Bronchial epithelial cell (primary cell): Measurements from ENCODE around the gene TMEM87A. TPM values are rescaled to one million over a fixed set of nuclear protein-coding genes. Genes with fewer than 3 reads are reported as not detected.
A peak's percentile ranks its signal among the peaks of the same experiment; 100 is the strongest.

Experiments
- DNase-seq: peaks from one replicate; pipeline ENCODE4 v3.0.0-alpha.2; 2010; ENCODE audit warnings: low read depth
- FAIRE-seq: peaks from 2 replicates; lab custom pipeline; 2011; peaks lifted over from hg19 to GRCh38; lab: Jason Lieb, UNC
- H3K27me3 ChIP-seq: 2 replicates; pipeline ENCODE4 v1.5.1; 2011; ENCODE audit warnings: low read length; ENCODE audit not compliant: control insufficient read depth, insufficient read depth
- H3K36me3 ChIP-seq: 2 replicates; pipeline ENCODE4 v1.5.1; 2011; ENCODE audit warnings: low read length; ENCODE audit not compliant: control insufficient read depth, insufficient read depth
- H3K4me3 ChIP-seq: 2 replicates; pipeline ENCODE4 v1.5.1; 2011; ENCODE audit warnings: mild to moderate bottlenecking, low read depth, low read length, control low read depth
- CTCF ChIP-seq: IDR thresholded peaks from 2 replicates; pipeline ENCODE4 v1.5.1; 2011; ENCODE audit warnings: mild to moderate bottlenecking, moderate library complexity, low read length, control low read depth, inconsistent platforms; ENCODE audit not compliant: insufficient read depth, severe bottlenecking
- total RNA-seq: library from RNA; depleted of rRNA; stranded (reverse); fragments of >200 nt; gene quantifications from 2 replicates; pipeline ENCODE4 v1.2.1, GENCODE V29; 2014

TMEM87A gene
- total RNA-seq, 1 donor from 2014 or later, result 156 TPM

- no peak for TF ChIP-seq CTCF
- H3K4me3 ChIP-seq, result no peak overlapping the region
- H3K36me3 ChIP-seq, result peaks cover 6% of the 10 kb centered on the region
- no peak for DNase-seq
- no peak for FAIRE-seq
- no peaks in the 10 kb centered on the region for H3K27me3 ChIP-seq
Observed at GRCh38 chr15:42276762-42277161, 3.5 kb upstream of the TMEM87A start.

DNA sequence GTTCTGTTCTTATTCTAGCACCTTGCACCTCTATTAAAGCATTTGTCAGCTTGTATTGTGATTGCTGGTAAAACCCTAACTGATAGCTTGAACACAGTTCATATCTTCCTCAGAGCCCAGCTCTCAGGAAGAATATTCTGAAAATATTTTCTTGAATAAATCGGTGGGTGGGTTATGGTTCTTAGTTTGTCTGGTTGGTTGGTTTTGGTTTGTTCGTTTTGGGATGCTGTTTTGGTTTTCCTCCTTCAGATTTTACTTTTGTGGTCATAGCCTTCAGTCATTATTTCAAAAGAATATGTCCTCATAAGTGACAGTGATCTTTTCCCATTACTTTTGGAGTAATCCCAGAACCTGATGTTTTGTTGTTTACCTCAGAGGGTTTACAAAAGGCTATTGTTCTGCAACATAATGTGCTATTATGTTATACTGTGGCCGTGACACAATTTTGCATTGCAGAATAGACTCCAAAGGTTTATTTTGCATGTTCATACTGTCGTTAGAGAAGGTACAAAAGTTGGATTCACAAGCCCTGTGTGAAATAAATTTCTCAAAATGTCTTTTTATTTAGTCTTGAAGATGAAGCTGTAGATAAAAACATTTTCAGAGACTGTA is 2.7 kb upstream of the TMEM87A start:
- Histone ChIP-seq H3K27me3 (no peaks in the 10 kb centered on the region), H3K36me3 (peaks cover 3% of the 10 kb centered on the region), H3K4me3 (peak overlapping the region; percentile 48)
- FAIRE-seq (no peak), DNase-seq (no peak)
- no peak for TF ChIP-seq CTCF

GRCh38 chr15:42274702-42274989 is 1.4 kb upstream of the TMEM87A start:
- DNase-seq, result no peak
- Histone ChIP-seq H3K36me3 (peaks cover 1% of the 10 kb centered on the region), H3K4me3 (peak overlapping the region; percentile 48), H3K27me3 (no peaks in the 10 kb centered on the region)
- no peak for TF ChIP-seq CTCF
- no peak for FAIRE-seq

DNA sequence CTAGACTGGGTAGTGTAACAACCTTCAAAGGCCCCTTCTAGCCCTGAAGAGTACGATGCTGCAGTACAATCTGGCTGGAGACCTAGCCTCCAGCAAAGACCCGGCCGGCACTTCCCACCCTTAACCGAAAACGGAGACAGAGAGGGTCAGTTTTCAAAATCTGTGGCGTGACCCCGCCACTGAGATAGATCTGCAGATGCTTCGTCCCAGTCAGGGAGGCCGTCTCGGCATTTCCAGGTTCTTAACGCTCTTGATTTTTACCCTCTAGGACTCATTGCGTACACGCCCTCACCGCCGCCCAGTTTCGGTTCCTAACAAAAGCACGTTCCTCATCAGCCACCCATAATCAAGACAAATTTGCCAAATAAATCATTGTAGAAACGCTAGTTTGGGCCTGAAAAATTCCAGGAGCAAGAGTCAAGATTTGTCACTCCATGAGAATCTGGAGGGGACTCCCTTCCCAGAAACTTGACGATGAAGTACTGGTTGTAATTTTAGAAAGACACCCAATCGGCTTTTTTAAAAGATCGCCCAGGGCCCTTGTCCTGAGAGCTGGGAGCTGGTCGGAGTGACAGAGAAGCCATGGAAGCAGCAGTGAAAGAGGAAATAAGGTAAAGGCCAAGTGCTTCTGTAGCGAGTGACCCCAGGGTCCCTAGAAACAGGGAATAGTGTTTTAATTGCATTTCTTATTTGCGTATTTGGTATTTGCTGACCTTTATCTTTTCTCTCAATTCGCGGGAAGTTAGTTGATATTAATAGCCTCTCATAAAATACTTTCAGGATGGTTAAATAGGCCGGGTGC is 868 bp upstream of the TMEM87A start:
- Histone ChIP-seq H3K36me3 (no peaks in the 10 kb centered on the region), H3K27me3 (no peaks in the 10 kb centered on the region), H3K4me3 (peak overlapping the region; percentile 48)
- no peak for TF ChIP-seq CTCF
- FAIRE-seq, result no peak
- peak; percentile 92 for DNase-seq

DNA sequence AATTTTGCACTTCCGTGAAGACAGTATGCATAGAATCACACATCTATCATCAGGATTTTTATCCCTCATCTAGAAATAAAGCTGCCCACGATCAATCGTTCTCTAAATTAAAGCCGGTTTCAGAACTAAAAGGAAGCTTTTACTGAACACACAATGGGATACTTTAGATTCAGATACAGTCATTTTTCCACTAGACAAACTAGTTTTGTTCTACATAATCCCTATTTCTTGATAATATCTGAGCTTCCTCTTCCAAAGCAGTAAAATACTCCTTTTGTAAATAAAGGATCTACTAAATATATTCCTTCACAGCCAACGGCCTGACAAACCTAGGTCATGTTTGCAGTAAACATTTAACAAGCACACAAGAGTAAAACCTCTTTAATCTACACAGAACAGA is 2.2 kb downstream of the TMEM87A start:
- DNase-seq, result no peak
- peaks cover 2% of the 10 kb centered on the region for H3K36me3 ChIP-seq
- TF ChIP-seq CTCF, result no peak
- no peaks in the 10 kb centered on the region for H3K27me3 ChIP-seq
- FAIRE-seq, result no peak
- no peak overlapping the region for H3K4me3 ChIP-seq
